ENCODE results near the gene DNAH7. TPM values are rescaled to one million over a fixed set of nuclear protein-coding genes. Genes with fewer than 3 reads are reported as not detected.

Gene DNAH7
- total and polyA plus RNA-seq, 10 donors, result 0.06 to 1.9 (median 0.33) TPM

GRCh38 chr2:195823206-195823605 is 245.4 kb downstream of the DNAH7 start:
- no peak for TF ChIP-seq CTCF (IDR thresholded peaks at IDR 0.05 in 8 of 11, conservative IDR thresholded peaks at IDR 0.05 in 3 of 11)
- no peak for TF ChIP-seq POLR2A (IDR thresholded peaks at IDR 0.05)
- no peak for TF ChIP-seq POLR2AphosphoS5 (IDR thresholded peaks at IDR 0.05)
- Histone ChIP-seq H3K4me1 (no peaks in the 10 kb centered on the region), H3K36me3 (no peaks in the 10 kb centered on the region), H3K9me3 (no peaks in the 10 kb centered on the region), H3K4me3 (no peak overlapping the region), H3K27ac (no peak overlapping the region), H3K27me3 (replicated peaks in 1 of 7) (no peaks in the 10 kb centered on the region)
- WGBS, 5 donors, result 86 to 95% (median 90%) methylated on average over 3 of the region's 3 CpGs
- intact Hi-C loops (cut with DNase I; ENCODE audit: low total_unique reads), result no loop called here
- no peak for DNase-seq

DNA sequence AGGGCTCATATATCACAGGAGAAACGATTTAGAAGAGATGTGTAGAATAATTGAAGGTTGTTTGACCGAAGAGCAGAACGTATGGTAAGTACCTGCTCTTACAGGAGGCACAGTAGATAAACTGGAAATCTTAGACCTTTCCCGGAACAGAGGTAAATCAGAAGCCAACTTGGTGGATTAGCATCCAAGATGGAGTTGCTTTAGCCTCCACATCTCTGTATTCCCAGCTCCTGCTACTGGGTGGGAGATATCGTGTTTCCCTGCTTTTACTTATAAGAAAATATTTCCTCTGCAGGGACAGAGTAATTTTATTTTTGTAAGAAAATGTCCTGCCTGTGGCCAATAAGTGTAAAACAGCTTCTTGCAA is 247.1 kb downstream of the DNAH7 start:
- Histone ChIP-seq H3K9me3 (no peaks in the 10 kb centered on the region), H3K36me3 (no peaks in the 10 kb centered on the region), H3K4me1 (no peaks in the 10 kb centered on the region), H3K4me3 (no peak overlapping the region), H3K27me3 (replicated peaks in 1 of 7) (no peaks in the 10 kb centered on the region), H3K27ac (no peak overlapping the region)
- intact Hi-C loops (cut with DNase I; ENCODE audit: low total_unique reads), result no loop called here
- WGBS, 5 donors, result 75 to 88% (median 84%) methylated on average over 5 of the region's 5 CpGs
- DNase-seq, result no peak
- TF ChIP-seq POLR2A (IDR thresholded peaks at IDR 0.05) (no peak), POLR2AphosphoS5 (IDR thresholded peaks at IDR 0.05) (no peak), CTCF (IDR thresholded peaks at IDR 0.05 in 8 of 11, conservative IDR thresholded peaks at IDR 0.05 in 3 of 11) (no peak)

DNA sequence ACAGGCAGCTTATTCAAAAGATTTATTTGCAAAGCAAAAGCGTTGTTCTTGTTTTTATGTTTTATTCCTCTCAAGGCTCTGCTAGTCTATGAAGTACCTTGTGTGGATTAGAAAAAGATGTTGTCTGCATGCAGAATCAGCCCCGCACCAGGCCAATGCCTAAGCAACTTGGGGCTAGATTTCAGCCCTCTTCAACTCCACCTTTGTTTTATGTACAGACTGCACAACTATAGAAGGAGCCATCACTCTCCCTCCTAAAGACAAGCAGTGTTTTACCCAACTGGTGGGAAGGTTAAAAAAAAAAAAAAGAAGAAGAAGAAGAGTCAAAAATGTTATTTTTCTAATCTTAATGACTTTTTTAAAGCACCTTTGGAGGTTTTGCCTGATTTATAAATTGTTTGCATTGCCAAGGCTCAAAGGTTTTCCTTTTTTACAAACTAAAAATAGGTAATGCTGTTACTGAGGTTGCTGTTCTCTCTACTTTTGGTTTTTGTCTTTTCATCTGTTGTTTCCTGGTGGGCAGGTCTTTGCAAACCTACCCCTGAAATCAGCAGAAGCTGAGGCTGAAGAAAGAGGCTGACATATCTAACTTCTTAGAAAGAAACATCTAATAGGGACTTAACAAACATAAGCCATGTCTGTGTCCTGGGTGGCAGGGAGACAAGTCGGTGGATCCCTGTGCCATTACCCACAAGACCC is 247.6 kb downstream of the DNAH7 start:
- Histone ChIP-seq H3K4me1 (no peaks in the 10 kb centered on the region), H3K9me3 (no peaks in the 10 kb centered on the region), H3K4me3 (no peak overlapping the region), H3K27me3 (replicated peaks in 1 of 7) (no peaks in the 10 kb centered on the region), H3K36me3 (no peaks in the 10 kb centered on the region), H3K27ac (no peak overlapping the region)
- no peak for TF ChIP-seq POLR2A (IDR thresholded peaks at IDR 0.05)
- TF ChIP-seq CTCF (IDR thresholded peaks at IDR 0.05 in 8 of 11, conservative IDR thresholded peaks at IDR 0.05 in 3 of 11), result no peak
- no peak for TF ChIP-seq POLR2AphosphoS5 (IDR thresholded peaks at IDR 0.05)
- no peak for DNase-seq
- WGBS, 5 donors, result 85 to 93% (median 90%) methylated on average over 3 of the region's 3 CpGs
- intact Hi-C loops (cut with DNase I; ENCODE audit: low total_unique reads), result no loop called here

DNA sequence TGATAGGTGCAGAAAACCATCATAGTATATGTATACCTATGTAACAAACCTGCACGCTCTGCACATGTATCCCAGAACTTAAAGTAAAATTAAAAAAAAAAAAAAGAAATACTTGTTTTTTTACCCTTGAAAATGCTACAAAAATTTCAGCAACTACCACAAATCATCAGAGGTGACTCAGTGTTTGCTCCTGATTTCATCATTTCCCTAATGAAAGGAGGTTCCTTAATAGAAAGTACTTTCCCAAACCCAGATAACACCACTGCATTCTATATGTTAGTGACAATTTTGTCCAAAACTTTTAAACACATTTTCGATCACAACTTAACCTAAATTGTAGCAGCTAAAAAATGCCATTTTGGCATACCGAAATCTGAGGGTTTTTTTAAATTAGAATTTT is 248.3 kb downstream of the DNAH7 start:
- 85 to 92% (median 89%) methylated on average over 3 of the region's 3 CpGs for WGBS, 5 donors
- no peak overlapping the region for H3K4me3 ChIP-seq
- no peak overlapping the region for H3K27ac ChIP-seq
- no peaks in the 10 kb centered on the region for H3K27me3 ChIP-seq (replicated peaks in 1 of 7)
- intact Hi-C loops (cut with DNase I; ENCODE audit: low total_unique reads), result no loop called here
- TF ChIP-seq POLR2A (IDR thresholded peaks at IDR 0.05) (no peak), CTCF (IDR thresholded peaks at IDR 0.05 in 8 of 11, conservative IDR thresholded peaks at IDR 0.05 in 3 of 11) (no peak), POLR2AphosphoS5 (IDR thresholded peaks at IDR 0.05) (no peak)
- no peak for DNase-seq
- H3K4me1 ChIP-seq, result no peaks in the 10 kb centered on the region
- H3K36me3 ChIP-seq, result no peaks in the 10 kb centered on the region
- H3K9me3 ChIP-seq, result no peaks in the 10 kb centered on the region

All from spleen (tissue), 11 donors.